HepG2 (cell line): Measurements from ENCODE around the gene JMJD6. TPM values are rescaled to one million over a fixed set of nuclear protein-coding genes. Genes with fewer than 3 reads are reported as not detected.

Source experiments
- ATAC-seq: fragments of 200-7000 bp; cut with Tn5 transposase; 3 replicates; pipeline ENCODE4 v1.9.1; 2020; ENCODE audit warnings: mild to moderate bottlenecking, moderate library complexity
- BruUV-seq: library from RNA; stranded (reverse); fragments of 400-500 nt; replicated peaks from 2 replicates; lab custom pipeline; 2021; lab: Mats Ljungman, UMichigan
- CTCF ChIA-PET: fragments of 300-600 bp; formaldehyde crosslinking; extraction: SDS; loops from one replicate; lab custom pipeline; 2021; ENCODE audit warnings: low total read pairs, inconsistent platforms, low intra/inter-chr PET ratio; lab: Yijun Ruan, JAX
- POLR2A ChIA-PET: fragments of 350-600 bp; sonication (Branson Sonifier 250); formaldehyde crosslinking; loops from one replicate; lab custom pipeline; 2020; ENCODE audit warnings: antibody characterized with exemption, inconsistent platforms; lab: Yijun Ruan, JAX
- DNase-seq: peaks from one replicate; pipeline ENCODE4 v3.0.0-alpha.2; 2015; ENCODE audit warnings: low spot score
- FAIRE-seq: peaks from 3 replicates; lab custom pipeline; 2011; peaks lifted over from hg19 to GRCh38; lab: Jason Lieb, UNC
- H2AFZ ChIP-seq: one replicate; pipeline ENCODE4 v1.6.1; 2011; ENCODE audit warnings: low read length, inconsistent platforms
- H3K27ac ChIP-seq: fragments of 300-600 bp; 3 replicates; pipeline ENCODE4 v1.8.0; 2011; ENCODE audit warnings: mixed run types, mild to moderate bottlenecking, mixed read lengths, low read length, inconsistent platforms; ENCODE audit not compliant: insufficient read depth; ENCODE audit errors: extremely low read length
- H3K27me3 ChIP-seq, 2 experiments: fragments of 200-600 bp in 1 of 2; 2 replicates in 1 of 2; 3 replicates in 1 of 2; pipeline versions ENCODE4 v1.6.0 to v1.8.0; 2011; ENCODE audit warnings: low read length in 2 of 2, mild to moderate bottlenecking in 2 of 2, moderate library complexity in 2 of 2, inconsistent platforms in 1 of 2; ENCODE audit not compliant: insufficient read depth in 2 of 2, control insufficient read depth in 1 of 2
- H3K36me3 ChIP-seq, 2 experiments: fragments of 200-600 bp in 1 of 2; replicated peaks in 1 of 2; 2 replicates in 1 of 2; 3 replicates in 1 of 2; pipeline versions ENCODE4 v1.5.1 to v1.8.0; 2011; ENCODE audit warnings: low read length in 2 of 2, inconsistent platforms in 1 of 2; ENCODE audit not compliant: insufficient read depth in 2 of 2, control insufficient read depth in 1 of 2
- H3K4me1 ChIP-seq: 2 replicates; pipeline ENCODE4 v1.5.1; 2012; ENCODE audit warnings: low read length, inconsistent platforms; ENCODE audit not compliant: insufficient read depth
- H3K4me2 ChIP-seq: 2 replicates; pipeline ENCODE4 v1.6.0; 2011; ENCODE audit warnings: low read depth, low read length, inconsistent platforms
- H3K4me3 ChIP-seq, 3 experiments: fragments of 200-600 bp in 1 of 3; sonication (generic), shearing (Covaris generic) in 1 of 3; replicated peaks in 1 of 3; 2 replicates each; pipeline ENCODE4 v1.5.1; 2011 to 2016; ENCODE audit warnings: low read length in 3 of 3, inconsistent platforms in 2 of 3, low read depth in 2 of 3, mild to moderate bottlenecking in 2 of 3, control low read depth in 1 of 3, mixed read lengths in 1 of 3; ENCODE audit not compliant: insufficient read depth in 1 of 3
- H3K79me2 ChIP-seq: one replicate; pipeline ENCODE4 v1.6.1; 2011; ENCODE audit warnings: low read length, inconsistent platforms; ENCODE audit not compliant: insufficient read depth
- H3K9ac ChIP-seq: 2 replicates; pipeline ENCODE4 v1.6.0; 2011; ENCODE audit warnings: mild to moderate bottlenecking, low read depth, low read length, inconsistent platforms; ENCODE audit not compliant: insufficient read depth
- H3K9me3 ChIP-seq: 2 replicates; pipeline ENCODE4 v1.5.1; 2012; ENCODE audit warnings: mild to moderate bottlenecking, low read length
- H4K20me1 ChIP-seq: 2 replicates; pipeline ENCODE4 v1.6.0; 2011; ENCODE audit warnings: inconsistent platforms, mild to moderate bottlenecking, low read length, moderate library complexity; ENCODE audit not compliant: insufficient read depth
- NR2F1 ChIP-seq, 2 experiments: fragments of 450-650 bp in 1 of 2; formaldehyde crosslinking in 1 of 2; IDR thresholded peaks; 2 replicates each; pipeline versions ENCODE4 v1.5.0 to v1.6.1; 2016 to 2020; ENCODE audit warnings: mild to moderate bottlenecking in 1 of 2, missing compliant biosample characterization in 1 of 2, missing genetic modification reagents in 1 of 2, moderate library complexity in 1 of 2
- PHB2 ChIP-seq: fragments of 450-650 bp; IDR thresholded peaks from 2 replicates; pipeline ENCODE4 v1.6.1; 2018; ENCODE audit not compliant: partially characterized antibody
- SKI ChIP-seq: fragments of 450-650 bp; IDR thresholded peaks from one replicate; pipeline ENCODE4 v1.6.1; 2018; ENCODE audit warnings: mild to moderate bottlenecking; ENCODE audit not compliant: partially characterized antibody
- ZBTB7A ChIP-seq: sonication (generic); formaldehyde crosslinking; IDR thresholded peaks from 2 replicates; pipeline ENCODE4 v1.8.0; 2022; ENCODE audit warnings: mild to moderate bottlenecking, missing genetic modification reagents
- ZNF318 ChIP-seq: sonication (generic); formaldehyde crosslinking; IDR thresholded peaks from 2 replicates; pipeline ENCODE4 v1.4.0; 2020; ENCODE audit warnings: mild to moderate bottlenecking, missing genetic modification reagents
- ZNF343 ChIP-seq: sonication (generic); formaldehyde crosslinking; IDR thresholded peaks from 2 replicates; pipeline ENCODE4 v1.4.0; 2020; ENCODE audit warnings: mild to moderate bottlenecking, missing genetic modification reagents
- ZNF431 ChIP-seq: sonication (generic); formaldehyde crosslinking; IDR thresholded peaks from 2 replicates; pipeline ENCODE4 v1.9.0; 2022; ENCODE audit warnings: missing genetic modification reagents, low read depth, mild to moderate bottlenecking, borderline replicate concordance
- ZNF441 ChIP-seq: sonication (generic); formaldehyde crosslinking; IDR thresholded peaks from 2 replicates; pipeline ENCODE4 v1.7.0; 2021; ENCODE audit warnings: missing genetic modification reagents, borderline replicate concordance
- ZNF761 ChIP-seq: sonication (generic); formaldehyde crosslinking; conservative IDR thresholded peaks from 2 replicates; pipeline ENCODE4 v1.4.0; 2020; ENCODE audit warnings: mild to moderate bottlenecking, missing genetic modification reagents
- ZNF782 ChIP-seq: sonication (generic); formaldehyde crosslinking; IDR thresholded peaks from 2 replicates; pipeline ENCODE4 v1.4.0; 2020; ENCODE audit warnings: missing genetic modification reagents, mild to moderate bottlenecking, borderline replicate concordance
- WGBS: methylation state at CpG from one replicate; pipeline ENCODE4 v1.1.6; 2017; ENCODE audit warnings: low lambda C conversion rate; 5-methylcytosine and 5-hydroxymethylcytosine counted together
- in situ Hi-C: cut with HindIII; loops from 2 replicates; pipeline ENCODE4 v1.10.0; 2017; ENCODE audit warnings: low pct_unique_long_range_greater_than_20kb; ENCODE audit not compliant: extremely low pct_ligation_motif_present
- intact Hi-C: fragments of 100-400 bp; cut with micrococcal nuclease; formaldehyde crosslinking; loops from one replicate; pipeline ENCODE4 v1.10.0; 2022; ENCODE audit not compliant: unreplicated experiment
- polyA plus RNA-seq, 8 experiments: library from polyadenylated mRNA; depleted of rRNA in 3 of 8; stranded (reverse) in 7 of 8; unstranded in 1 of 8; fragments of >200 nt; fragmentation: Illumina TruSeq in 4 of 8; extraction: Trizol in 4 of 8; gene quantifications; 2 replicates each; pipeline versions ENCODE4 v1.2.1 to v1.2.3, GENCODE V29; 2011 to 2016; ENCODE audit warnings: low read depth in 4 of 8, missing spikeins in 1 of 8, mixed read lengths in 1 of 8; ENCODE audit not compliant: insufficient read depth in 1 of 8
- total RNA-seq, 5 experiments: library from RNA; depleted of rRNA; stranded (reverse); fragments of >200 nt; fragmentation: Illumina TruSeq; extraction: Trizol; gene quantifications; 2 replicates each; pipeline ENCODE4 v1.2.3, GENCODE V29; 2016; ENCODE audit warnings: low read depth in 1 of 5
- TF ChIP-seq, protein P1 (sequence below): sonication (generic); formaldehyde crosslinking; IDR thresholded peaks from 2 replicates; pipeline ENCODE4 v1.5.0; 2020; ENCODE audit warnings: mild to moderate bottlenecking, missing genetic modification reagents
- TF ChIP-seq, protein P2 (sequence below): sonication (generic); formaldehyde crosslinking; IDR thresholded peaks from 2 replicates; pipeline ENCODE4 v1.4.0; 2020; ENCODE audit warnings: missing genetic modification reagents
- TF ChIP-seq, protein P3 (sequence below): sonication (generic); formaldehyde crosslinking; IDR thresholded peaks from 2 replicates; pipeline ENCODE4 v1.4.0; 2020; ENCODE audit warnings: mild to moderate bottlenecking, missing genetic modification reagents

JMJD6 gene
- total and polyA plus RNA-seq, 2 of the 13 experiments (the other 11 are each of a cell fraction or from before 2014, with no cell fraction given), result 33.6 to 41.0 TPM

- TF ChIP-seq PHB2, result no peak
- no peak for TF ChIP-seq ZBTB7A (CRISPR knock-in tag)
- no peak for TF ChIP-seq ZNF782
- TF ChIP-seq ZNF761, result no peak
Measured at GRCh38 chr17:76702076-76702475, 24.3 kb downstream of the JMJD6 start (continued).

DNA sequence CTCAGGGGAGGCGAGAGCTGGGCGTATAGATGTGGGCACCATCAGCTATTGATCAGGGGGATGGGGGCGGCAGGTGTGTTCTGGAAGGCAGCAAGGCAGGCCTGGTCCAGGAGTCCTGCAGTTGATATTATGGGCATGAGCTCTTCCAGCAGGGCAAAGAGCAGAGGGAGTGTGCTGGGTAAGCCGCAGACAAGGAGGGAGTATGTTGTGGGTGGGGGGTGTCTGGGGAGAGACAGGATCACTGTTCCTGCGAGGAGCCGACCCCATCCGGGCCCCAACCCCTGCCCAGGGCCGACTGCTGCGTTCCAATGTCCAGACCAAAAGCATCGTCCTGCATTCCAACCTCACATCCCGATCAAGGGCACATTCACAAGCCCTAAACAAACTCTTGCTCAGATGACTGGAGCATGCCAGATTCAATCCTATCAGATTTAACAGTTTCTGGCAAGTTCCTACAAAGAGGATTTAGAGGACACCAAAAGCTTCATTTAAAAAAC, 24.9 kb downstream of the JMJD6 start:
- H3K9ac ChIP-seq, result peak overlapping the region; percentile 64
- WGBS, result 5% methylated on average over 11 of the region's 11 CpGs
- no TSS peak for BruUV-seq
- H3K4me1 ChIP-seq, result peaks cover 67% of the 10 kb centered on the region
- peaks cover 3% of the 10 kb centered on the region; the same call in 1 of the 2 replicates for H4K20me1 ChIP-seq
- no peaks in the 10 kb centered on the region for H3K9me3 ChIP-seq
- H3K4me3 ChIP-seq, result peak overlapping the region; percentile 56 to 75 (median 62)
- peaks cover 25% of the 10 kb centered on the region for H3K79me2 ChIP-seq
- H2AFZ ChIP-seq, result no peak overlapping the region
- H3K4me2 ChIP-seq, result peak overlapping the region; percentile 94
- peak overlapping the region; percentile 71 for H3K27ac ChIP-seq
- ChIA-PET POLR2A (interaction anchor here (0.6 to 3.5 kb wide), 9 partner anchors 9 to 301 kb away, joined by 3 to 25 read pairs (median 4); partner anchors contain the start of genes JMJD6, MFSD11, MXRA7 and SRSF2), CTCF (no interaction called here)
- FAIRE-seq (peak; percentile 94), ATAC-seq (peak; percentile 68), DNase-seq (peak; percentile 80)
- in situ Hi-C loops (no loop called here), intact Hi-C loops (loop anchor here (10.0 kb wide), 1 partner anchor 147 kb away; no protein-coding TSS in a partner anchor)
- no peaks in the 10 kb centered on the region for H3K36me3 ChIP-seq
- H3K27me3 ChIP-seq, result no peaks in the 10 kb centered on the region
- TF ChIP-seq ZNF318 (0 out of 2 replicates have a peak, but pooled peaks have one; percentile 5), NR2F1 (CRISPR knock-in tag; IDR thresholded peaks at IDR 0.05) (no peak), SKI (peak; percentile 36), ZNF431 (CRISPR knock-in tag) (peak; percentile 86), ZNF441 (CRISPR knock-in tag) (no peak), ZNF343 (no peak)
- TF ChIP-seq, protein P1, sequence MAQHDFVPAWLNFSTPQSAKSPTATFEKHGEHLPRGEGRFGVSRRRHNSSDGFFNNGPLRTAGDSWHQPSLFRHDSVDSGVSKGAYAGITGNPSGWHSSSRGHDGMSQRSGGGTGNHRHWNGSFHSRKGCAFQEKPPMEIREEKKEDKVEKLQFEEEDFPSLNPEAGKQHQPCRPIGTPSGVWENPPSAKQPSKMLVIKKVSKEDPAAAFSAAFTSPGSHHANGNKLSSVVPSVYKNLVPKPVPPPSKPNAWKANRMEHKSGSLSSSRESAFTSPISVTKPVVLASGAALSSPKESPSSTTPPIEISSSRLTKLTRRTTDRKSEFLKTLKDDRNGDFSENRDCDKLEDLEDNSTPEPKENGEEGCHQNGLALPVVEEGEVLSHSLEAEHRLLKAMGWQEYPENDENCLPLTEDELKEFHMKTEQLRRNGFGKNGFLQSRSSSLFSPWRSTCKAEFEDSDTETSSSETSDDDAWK (CRISPR knock-in tag), result no peak
- TF ChIP-seq, protein P2, sequence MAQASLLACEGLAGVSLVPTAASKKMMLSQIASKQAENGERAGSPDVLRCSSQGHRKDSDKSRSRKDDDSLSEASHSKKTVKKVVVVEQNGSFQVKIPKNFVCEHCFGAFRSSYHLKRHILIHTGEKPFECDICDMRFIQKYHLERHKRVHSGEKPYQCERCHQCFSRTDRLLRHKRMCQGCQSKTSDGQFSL (CRISPR knock-in tag), result peak; percentile 86
- TF ChIP-seq, protein P3, sequence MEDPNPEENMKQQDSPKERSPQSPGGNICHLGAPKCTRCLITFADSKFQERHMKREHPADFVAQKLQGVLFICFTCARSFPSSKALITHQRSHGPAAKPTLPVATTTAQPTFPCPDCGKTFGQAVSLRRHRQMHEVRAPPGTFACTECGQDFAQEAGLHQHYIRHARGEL, result no peak
